HG02642 (cell line): ENCODE measurements around the gene IMPACT.

Experiments
- ATAC-seq: cut with Tn5 transposase; IDR thresholded peaks from one replicate; pipeline ENCODE4 v1.9.1; 2021; ENCODE audit warnings: mild to moderate bottlenecking; ENCODE audit not compliant: unreplicated experiment, poor library complexity

Gene IMPACT

GRCh38 chr18:24420551-24420950, 5.9 kb upstream of the IMPACT start:
- ATAC-seq, result no peak

- no peak for ATAC-seq
Observed at GRCh38 chr18:24421831-24422230, 4.6 kb upstream of the IMPACT start.

- ATAC-seq, result no peak
Observed at GRCh38 chr18:24426073-24426397, 435 bp upstream of the IMPACT start.

DNA sequence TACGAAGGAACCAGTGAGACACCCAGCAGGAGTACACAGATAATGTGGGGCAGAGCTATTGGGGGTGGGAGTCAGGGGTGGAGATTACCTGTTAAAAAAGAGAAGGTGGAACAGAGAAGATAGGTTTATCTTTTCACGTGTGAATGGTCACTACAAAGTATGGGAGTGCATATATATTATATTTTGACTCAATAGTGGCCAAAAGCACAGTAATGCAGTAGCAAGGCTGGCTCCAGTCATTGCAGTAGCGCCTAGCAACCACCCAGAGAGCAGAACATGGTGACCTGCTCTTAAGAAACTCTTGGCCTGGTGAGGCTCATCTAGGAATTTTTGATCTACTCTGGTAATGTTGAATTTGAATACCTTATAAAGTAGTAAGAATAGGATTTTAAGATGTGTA, 1.0 kb downstream of the IMPACT start:
- no peak for ATAC-seq

DNA sequence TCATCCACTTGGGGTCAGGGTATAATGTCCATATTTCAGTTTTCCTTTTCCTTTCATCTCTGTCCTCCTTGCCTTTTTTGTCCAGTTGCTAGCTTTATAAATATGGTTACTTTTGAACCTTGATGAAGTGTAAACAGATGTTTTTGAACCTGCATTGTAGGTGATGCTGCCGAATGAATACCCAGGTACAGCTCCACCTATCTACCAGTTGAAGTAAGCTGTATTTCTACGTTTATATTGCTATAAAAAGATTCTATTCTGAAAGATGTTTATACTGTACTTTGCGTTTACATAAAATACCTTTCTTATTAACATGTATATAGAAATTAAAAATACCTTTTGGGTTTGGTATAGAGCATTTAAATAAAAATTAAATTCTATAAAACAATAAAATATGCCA, 2.2 kb downstream of the IMPACT start:
- ATAC-seq, result no peak

- no peak for ATAC-seq
Observed at GRCh38 chr18:24429188-24429587, 2.7 kb downstream of the IMPACT start.

DNA sequence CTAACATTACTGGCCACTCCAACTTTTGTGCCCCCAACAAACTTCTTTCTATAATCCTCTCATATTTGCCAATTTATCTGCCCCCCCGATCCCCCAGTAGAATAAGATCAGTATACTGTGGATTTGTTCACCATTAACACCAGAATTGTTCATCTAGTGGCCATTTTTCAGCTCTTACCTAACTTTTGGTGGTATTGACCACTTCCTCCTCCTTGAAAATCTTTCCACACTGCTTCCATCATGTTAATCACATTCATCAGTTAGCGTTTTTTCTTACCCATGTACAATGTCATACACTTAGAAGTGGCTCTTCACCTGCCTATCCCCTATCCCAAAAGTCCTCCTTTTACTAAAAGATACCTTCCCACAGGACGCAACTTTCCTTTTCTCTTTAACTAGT, 6.1 kb downstream of the IMPACT start:
- ATAC-seq, result no peak

DNA sequence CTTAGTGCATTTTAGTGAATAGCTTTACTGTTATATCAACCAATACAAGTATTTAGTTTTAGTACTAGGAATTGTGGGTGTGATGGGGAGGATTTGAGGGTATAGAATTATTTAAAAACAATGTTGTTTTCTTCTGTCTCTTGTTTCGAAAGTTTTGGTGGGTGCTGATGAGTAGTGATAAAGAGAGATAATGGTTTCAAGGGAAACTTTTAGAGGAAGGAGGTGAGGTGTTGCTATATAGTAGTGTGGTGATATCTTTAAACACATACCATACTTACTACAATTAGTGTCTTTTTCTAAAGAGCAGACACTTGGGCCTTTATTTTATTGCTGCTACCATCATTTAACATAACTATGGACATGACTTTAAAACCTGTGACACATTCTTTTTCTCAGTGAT, 10.5 kb downstream of the IMPACT start:
- ATAC-seq, result no peak

DNA sequence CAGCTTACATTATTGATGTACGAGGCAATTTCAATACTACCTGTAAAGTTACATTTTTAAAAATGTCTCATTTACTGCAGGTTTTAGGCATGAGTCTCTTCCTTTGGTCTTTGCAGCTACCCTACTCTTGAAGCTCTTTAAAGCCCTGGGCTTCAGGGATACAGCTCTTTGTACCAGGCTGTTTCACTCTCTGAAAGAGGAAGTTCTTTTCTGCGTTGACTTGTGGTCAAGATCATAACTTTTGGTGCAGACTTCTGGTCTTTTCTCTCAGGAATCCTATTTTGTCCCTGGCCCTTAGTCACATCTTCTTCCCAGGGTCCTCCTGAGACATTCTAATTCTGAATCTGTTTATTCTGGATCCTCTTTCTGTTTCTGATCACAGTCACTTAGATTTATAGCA, 17.4 kb downstream of the IMPACT start:
- ATAC-seq, result peak; percentile 74

DNA sequence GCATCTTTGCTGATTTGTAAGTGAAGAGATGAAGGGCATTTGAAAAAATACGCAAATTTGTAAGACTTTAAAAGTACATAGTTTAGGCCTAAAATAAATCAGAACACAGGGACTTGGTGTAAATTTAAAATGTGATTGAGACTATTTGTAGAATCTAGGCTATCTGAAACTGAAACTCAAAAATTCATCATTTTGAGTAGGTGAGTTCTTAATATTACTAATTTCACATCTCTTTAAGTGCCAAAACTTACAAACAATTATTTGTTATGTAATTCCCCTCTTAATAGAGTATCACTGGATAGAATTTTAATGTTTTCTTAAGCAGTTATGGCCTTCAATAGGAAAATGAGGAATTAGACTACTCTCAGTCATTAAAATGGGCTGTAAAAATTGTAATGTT, 20.0 kb downstream of the IMPACT start:
- ATAC-seq, result peak; percentile 56

DNA sequence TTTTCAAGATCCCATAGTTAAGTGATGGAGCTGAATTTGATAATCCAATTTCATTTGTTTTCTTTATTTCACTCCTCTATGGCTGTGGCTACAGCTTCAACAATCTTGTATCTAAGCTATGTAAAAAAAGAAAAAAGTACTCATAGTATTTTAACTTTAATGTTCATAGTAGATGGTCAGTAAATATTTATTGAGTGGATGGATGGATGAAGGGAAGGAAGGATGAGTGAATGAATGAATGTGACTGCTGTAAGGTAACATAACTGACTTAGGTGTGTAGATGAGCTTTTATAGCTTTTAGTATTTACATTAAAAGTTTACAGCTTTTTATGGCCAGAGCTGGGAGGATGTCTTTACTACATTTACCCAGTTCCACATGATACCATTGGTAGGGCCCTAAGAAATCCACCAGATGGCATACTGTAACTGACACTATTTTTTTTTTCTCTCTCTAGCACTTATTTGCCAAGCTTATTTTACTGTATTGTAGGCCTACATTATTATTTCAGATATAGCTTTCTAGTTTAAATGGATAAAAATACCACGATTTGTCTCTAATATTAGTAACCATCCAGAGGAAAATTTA, 20.6 kb downstream of the IMPACT start:
- no peak for ATAC-seq

GRCh38 chr18:24447961-24448360, 21.5 kb downstream of the IMPACT start:
- no peak for ATAC-seq

DNA sequence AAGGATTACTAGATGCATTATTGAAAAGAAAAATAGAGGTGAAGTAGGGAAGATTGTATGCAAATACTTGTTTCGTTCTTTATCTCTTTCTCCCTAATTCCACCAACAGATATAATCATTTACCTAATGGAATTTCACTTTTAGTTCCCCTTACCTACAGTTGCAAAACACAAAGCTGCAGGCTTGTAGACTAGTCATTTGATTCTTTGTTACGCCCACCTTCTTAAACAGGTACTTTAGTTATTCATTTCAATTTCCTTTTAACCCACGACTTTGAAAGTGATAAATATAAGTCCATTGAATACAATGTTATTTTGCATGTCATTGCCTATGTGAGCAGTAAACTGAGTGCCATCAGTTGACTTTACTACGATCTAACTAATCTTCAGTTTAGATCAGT, 30.1 kb downstream of the IMPACT start:
- ATAC-seq, result peak; percentile 89

GRCh38 chr18:24459772-24460171, 33.3 kb downstream of the IMPACT start:
- ATAC-seq, result no peak

DNA sequence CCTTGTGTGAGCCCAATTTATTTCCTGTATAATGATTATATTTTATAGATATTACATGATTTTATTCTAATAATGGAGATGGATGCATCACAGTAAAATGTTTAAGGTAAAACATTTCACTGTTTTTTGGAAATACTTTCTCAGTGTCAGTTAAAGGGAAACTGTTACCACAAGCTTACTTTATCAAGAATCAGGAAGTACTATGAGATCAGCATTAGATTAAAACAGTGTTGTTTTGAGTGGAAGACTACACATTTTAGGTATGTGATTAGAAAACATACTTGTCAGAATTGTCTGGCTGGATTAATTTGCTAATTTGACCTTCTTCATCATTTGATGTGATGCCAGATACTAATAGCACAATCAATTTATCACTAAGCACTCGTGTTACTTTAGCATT, 33.9 kb downstream of the IMPACT start, which contains the start of gene HRH4:
HRH4 (plus strand) TSS at position 250 of the 400 bp plus-strand sequence; CDS start at position 342, 92 bp downstream.
- no peak for ATAC-seq

GRCh38 chr18:24461996-24462395, 35.5 kb downstream of the IMPACT start:
- no peak for ATAC-seq

- no peak for ATAC-seq
Observed at GRCh38 chr18:24462838-24463775, 36.6 kb downstream of the IMPACT start.

- no peak for ATAC-seq
Observed at GRCh38 chr18:24465486-24465885, 39.0 kb downstream of the IMPACT start.

DNA sequence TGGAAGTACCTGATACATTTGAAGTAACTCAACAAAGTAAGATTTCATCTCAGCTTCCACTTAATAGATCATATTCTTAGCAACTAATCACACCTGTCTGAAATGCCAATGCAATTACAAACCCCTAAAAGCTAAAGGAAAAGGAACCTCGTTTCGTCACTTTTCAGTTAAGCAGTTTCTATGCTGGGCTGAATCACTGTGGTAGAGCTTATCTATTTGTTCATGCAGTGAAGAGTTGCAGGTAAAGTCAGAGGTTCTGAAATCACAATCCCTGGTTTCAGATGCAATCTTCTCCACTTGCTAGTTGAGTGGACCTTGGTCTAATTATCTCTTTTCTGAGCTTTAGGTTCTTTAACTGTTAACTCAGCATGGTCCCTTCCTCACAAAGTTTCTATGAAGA, 40.3 kb downstream of the IMPACT start:
- no peak for ATAC-seq

DNA sequence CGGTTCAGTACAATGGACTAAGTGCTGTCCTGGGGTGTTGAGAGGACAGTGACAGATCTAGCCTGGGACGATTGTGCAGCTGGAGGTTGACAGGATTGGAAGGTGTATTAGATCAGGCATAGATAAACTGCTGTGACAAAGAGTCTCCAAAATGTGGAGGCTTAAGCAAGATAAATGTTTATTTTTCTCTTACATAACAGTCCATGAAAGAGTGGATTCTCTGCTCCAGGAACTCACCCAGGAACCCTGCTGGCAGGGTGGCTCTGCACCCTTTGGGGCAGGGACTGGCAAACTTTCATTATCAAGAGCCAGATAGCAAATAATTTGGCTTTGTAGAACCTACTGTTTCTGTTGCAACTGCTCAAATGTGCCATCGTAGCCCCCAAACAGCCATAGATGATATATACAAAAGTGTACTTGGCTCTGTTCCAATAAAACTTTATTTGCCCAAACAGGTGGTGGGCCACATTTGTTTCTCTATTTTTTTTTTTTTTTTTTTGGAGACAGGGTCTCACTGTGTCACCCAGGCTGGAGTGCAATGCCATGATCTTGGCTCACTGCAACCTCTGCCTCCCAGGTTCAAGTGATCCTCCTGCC, 43.6 kb downstream of the IMPACT start:
- ATAC-seq, result no peak

GRCh38 chr18:24470805-24471204, 44.3 kb downstream of the IMPACT start:
- ATAC-seq, result no peak
